Hypothalamus (tissue), 51 donors: ENCODE results near the gene RGS14.
"Not testable (repeated sequence)": the region's sequence is repeated elsewhere in the genome, so short reads cannot be mapped to it uniquely, and the experiment has no call there.

Experiments used
- DNase-seq, 51 donors: peaks; one replicate each; lab custom pipeline; 2025; lab: John Stamatoyannopoulos, UW

RGS14 gene

DNA sequence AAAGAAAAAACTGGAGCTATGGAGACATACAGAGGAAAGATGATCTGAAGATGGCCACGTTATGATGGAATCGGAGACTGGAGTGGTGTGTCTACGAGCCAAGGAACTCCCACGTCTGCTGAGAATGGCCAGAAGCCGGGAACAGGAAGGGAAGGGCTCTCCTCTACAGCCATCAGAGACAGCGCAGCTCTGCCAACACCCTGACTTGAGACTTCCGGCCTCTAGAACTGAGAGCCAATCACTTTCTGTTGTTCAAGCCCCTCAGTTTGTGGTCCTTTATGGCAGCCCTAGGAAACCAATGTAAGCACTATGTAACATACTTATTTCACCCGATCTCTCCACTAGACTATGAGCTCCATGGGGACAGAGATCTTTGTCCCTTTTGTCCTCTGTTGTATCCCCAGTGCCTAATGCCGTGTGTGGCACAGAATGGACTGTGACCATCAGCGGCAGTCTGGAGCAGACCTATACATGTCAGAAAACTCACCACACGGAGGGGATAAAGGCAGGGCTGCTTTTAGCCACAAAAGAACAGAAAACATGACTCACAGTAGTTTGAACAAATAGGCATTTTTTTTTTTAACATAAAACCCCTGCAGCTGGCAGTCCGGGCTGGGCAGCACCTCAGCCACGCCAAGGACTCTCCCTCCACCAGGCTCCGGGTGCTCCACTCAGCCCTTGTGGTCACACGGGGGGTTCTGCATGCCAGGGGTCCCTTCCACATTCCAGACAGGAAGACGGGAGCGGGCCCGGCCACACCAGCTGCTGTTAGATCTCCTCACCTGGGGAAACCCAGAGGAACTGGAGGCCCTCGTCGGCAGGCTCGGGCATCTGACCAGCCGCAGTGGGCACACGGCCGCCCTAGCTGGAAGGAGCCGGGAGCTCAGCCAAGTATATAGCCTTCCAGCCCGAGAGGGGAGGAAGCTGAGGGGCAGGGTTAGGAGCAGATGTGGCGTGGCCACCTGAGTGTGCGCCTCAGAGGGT lies 29.9 kb upstream of the RGS14 start:
- DNase-seq, result no peak

DNA sequence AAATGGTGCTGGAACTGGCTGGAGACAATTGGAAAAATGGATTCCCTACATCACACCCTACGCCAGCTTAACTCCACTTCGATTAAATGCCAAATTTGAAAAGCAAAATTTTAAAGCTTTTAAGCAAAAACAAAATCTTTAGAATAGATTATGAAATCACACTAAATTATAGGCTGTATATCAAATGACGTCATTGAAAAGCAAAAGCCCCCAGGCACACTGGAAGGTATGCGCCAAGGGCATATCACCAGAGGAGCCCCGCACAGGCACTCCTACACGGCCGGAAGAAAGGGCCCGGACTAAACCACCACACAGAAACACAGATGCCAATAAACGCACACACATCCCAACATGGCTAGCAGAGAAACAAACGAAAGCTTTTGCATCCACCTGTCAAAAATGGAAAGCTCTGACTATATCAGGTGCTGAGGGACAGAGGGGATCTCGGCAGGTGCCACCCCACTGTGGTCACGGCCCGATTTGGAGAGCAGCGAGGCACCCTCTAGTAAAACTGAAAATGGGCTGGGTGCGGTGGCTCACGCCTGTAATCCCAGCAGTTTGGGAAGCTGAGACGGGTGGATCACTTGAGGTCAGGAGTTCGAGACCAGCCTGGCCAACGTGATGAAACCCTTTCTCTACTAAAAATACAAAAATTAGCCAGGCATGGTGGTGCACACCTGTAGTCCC lies 29.0 kb upstream of the RGS14 start:
- no peak for DNase-seq

DNA sequence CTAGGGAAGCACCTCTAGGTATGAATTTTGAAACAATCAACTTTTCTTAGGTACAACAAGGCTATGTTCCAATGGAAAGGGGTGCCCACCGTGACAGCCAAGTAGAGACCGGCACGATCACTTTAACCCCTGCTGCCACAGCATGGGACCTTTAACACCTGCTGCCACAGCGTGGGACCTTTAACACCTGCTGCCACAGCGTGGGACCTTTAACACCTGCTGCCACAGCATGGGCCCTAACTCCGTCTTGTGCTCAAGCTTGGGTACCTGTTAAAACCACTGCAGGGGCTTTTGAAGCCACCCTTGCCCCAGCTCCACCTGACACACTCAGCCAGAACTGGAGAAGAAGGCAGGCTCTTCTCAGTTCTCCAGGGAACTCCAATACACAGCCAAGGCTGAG lies 27.8 kb upstream of the RGS14 start:
- DNase-seq, result no peak

DNA sequence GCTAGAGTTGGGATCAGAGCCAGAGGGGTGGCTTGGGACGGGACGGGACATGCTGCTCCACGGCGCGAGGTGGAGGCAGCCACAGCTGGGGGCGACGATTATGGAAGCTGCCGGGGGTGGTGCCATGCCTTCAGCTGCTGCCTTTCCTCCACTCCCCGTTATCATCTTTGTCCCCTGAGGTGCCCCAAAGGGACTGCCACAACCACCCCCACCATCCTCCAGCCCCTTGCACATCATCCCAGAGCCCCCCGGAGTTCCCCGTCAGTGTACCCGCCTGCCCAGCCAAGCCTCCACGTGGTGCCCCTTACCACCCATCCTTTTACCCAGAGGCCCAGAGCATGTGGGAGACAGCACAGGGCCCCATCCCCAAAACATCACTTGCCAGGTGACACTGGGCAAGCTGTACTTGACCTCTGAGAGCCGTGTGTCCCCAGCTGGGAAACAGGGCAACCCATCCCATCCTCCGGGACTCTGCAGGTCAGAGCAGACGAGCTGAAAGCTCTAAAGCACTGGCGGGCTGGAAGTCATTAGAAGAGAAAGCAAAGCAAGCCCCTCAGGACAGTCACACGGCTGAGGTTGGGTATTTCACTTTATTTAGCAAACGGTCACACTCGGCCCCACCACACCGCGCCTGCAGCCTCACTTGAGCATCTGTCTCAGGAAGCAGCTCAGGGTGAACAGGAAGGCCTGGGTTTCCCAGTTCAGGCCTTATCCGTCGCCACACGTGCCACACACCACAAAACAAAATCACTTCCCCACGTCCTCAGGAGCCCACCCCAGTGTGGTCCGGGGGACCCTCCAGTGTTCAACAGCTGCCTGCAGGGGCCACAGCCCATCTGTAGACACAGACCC lies 26.5 kb upstream of the RGS14 start:
- no peak for DNase-seq

DNA sequence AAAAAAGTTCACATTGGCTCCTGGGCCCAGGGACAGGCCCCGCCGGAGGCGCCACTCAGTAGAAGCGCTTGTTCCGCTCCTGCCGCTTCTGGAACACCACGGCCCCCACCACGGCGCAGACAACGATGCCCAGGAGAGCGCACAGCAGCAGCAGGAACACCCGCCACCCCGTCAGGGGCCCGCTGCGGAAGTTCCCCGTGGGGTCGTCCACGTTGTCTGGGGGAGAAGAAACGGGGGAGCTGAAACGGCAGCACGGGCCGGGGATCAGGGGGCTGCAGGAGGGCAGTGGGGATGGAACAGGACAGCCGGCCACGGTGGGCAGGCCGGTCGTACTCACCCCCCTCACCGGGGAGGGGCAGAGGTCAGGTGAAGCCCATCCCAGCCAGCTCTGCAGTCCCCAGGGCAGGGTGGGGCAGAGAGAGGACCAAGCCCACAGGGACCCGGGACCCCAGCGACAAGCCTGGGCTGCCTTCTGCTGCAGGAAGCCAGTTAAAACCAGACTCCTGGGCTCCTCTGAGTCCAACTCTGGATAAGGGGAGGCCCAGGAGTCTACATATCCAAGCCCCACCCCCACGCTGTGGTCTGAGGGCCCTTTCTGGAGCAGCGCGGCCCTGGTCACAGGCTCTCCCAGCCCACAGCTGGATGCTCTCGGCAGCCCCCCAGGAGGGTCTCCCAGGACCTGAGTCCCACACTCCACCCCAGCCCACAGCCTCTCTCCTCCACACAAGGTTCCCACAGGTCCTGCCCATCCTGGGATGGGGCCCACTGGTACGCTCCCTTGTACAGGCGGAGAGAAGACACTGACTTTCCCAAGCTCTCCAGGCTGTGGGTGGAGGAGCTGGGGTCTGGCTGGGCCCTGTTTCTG lies 25.5 kb upstream of the RGS14 start:
- DNase-seq, result no peak

DNA sequence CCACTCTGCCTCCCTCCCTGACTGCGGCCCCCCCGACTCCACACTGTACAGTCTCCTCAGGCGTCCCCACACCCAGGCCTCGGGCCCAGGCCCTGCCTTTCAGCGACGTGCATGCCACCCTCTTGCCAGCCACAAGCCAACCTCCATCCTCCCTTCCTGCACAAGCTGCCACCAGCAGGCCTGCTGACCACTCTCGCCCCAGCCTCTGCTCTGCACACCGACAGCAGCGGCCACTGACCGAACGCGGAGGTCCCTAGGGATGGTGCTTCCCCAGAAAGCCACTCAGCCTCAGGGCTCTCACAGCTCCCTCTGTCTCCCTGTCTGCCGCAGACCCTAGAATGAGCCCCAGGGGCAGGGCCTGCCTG lies 24.8 kb upstream of the RGS14 start:
- no peak for DNase-seq

DNA sequence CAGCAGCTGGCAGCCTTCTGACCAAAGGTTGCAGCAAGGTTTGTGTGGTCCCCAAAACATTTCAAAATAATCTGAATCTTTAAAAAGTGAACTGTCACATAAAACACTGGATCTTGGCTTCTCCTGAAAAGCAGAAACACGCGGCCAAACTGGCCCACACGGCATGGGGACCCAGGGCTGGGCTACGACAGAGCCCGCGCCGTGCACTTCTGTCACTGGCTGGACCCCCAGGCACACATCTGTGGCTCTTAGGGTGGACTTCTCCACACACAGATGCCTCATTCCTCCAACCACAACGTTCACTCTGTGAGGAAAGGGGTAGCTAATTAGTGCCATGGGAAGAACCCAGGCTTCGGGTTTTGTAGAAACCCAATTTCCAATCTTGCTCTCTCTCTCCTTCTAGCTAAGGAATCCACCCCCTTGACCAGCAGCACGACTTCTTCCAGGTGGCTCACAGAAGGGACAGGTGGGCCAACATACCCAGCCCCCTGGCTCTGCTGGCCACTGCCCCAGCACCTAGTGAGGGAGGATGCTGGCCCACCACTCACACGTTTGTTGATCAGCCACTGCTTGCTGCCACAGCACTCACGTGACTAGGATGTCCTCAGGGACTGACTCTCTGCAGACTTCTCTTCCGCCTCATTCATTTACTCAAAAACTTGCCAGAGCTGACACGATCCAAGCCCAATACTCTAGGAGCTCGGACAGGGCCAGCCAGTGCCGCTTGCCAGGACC lies 24.1 kb upstream of the RGS14 start:
- no peak for DNase-seq

DNA sequence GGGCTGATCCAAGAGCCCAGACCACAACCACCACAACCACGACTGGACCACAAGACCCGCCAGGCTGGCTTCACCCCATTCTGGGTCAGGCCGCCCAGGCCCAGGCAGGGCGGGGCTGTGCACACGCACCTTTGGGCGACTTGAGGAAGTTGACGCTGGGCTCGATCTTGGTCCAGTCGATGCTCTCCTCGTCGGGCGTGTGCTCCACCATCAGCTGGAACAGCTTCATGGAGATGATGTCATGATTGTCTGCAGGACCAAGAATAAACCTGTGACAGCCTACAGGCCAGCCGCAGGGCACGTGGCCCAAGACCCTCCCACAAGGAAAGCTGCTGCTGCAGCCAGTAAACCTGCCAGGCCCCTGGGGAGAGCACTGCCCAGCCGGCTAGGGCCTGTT lies 23.6 kb upstream of the RGS14 start:
- no peak for DNase-seq

DNA sequence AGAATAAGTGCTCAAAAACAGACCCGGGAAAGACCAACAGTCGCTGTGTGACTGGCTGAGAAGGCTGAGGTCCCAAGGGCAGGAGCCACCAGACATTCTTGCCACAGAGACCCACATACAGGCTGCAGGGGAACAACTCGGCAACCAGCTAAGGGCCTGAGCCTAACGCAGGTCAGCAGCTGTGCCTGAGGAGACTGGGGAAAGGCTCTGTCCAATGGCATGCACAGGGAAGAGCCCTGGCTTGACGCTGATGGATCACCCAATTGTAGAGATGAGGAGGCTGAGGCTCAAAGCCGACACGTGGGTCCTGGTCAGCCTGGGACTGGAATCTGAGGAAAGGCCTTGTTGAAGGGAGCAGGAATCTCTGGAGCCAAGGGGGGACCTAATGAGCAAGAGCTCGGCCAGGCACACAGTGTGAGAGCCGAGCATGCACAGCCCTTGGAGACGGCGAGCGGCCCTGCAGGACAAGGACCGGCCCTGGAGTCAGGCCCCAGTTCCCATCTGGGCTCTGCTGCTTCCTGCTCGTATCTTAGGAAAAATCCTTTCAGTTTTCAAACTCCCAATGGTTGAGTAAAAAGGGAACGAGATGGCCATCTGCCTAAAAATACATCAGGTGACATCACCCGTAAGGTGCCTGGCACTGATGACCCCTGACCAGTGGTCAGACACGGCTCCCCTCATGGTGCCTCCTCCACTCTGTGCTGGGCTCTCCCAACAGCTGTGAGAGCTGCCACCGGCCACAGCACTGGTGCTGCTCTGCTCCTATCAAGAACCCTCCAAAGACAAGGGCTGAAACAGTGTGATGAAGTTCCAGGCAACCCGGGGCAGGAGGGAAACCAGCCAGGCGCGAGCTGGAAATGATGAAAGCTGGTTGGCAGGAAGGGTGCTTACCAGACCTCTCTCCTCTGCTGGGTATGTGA lies 22.7 kb upstream of the RGS14 start:
- no peak for DNase-seq

DNA sequence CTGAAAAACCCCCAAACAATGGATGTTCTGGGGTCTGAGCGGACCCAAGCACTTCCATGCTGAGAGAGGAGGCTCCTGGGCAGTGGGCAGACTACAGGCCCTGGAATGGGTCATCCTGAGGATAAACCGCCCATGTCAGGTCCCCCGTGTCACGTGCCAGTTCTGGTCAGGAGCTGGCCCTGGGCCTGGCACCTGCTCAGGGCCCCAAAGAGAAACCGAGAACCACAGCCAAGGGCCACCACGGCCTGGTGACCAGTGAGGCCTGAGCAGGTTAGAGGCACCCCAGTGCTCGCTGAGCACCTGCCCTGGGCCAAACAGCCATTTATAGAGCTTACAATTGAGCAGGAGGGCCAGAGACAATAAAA lies 22.0 kb upstream of the RGS14 start:
- DNase-seq, result no peak

DNA sequence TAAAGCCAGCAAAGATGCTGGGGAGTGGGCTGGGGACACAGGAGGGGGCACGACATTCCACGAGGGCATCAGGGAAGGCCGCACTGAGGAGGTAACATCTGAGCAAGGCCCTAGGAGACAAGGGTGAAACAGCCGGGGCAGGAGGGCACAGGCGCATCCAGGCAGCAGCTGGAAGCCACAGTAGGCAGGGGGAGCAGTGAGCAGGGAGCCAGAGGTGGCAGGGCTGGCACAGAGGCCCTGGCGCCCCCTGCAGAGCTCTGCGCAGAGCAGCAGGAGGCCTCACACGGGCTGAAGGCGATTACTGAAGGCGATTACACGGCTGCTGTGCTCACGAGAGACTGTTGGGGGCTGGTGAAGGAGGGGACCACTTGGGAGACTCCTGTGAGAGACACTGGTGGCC lies 21.6 kb upstream of the RGS14 start:
- no peak for DNase-seq

DNA sequence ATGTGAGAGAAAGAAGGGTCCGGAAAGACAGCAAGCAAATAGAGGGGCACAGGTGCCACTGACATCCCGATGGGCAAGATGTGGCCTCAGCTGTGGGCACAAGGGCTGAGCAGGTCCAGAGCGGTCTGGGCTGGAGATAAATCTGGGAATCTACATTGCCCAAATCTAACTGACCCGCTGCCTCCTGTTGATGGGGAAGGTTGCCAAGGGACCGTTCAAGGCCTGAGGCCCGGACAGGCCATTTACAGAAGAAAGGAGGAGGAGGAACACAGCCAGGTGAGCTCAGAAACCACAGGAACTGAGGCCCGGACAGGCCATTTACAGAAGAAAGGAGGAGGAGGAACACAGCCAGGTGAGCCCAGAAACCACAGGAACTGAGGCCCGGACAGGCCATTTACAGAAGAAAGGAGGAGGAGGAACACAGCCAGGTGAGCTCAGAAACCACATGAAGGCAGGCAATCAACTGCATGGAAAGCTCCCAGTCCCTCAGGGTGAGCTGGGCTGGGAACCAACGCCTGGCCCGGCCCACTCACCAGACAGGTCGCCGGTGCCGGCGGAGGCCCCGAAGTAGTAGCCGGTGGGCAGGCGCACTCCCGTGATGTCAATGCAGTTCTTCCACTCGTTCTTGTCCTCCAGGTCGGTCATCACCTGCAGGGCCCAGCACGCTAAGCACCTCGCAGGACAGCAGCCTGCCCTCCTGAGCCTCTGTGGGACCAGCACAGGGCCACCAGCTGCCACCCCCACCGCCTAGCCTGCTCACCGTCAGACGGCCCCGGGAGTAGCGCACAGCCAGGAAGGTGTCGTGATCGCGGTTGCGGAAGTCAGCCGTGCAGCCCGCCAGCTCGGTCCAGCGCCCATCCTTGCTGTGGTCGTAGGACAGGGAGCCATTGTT lies 20.9 kb upstream of the RGS14 start:
- DNase-seq, result no peak

DNA sequence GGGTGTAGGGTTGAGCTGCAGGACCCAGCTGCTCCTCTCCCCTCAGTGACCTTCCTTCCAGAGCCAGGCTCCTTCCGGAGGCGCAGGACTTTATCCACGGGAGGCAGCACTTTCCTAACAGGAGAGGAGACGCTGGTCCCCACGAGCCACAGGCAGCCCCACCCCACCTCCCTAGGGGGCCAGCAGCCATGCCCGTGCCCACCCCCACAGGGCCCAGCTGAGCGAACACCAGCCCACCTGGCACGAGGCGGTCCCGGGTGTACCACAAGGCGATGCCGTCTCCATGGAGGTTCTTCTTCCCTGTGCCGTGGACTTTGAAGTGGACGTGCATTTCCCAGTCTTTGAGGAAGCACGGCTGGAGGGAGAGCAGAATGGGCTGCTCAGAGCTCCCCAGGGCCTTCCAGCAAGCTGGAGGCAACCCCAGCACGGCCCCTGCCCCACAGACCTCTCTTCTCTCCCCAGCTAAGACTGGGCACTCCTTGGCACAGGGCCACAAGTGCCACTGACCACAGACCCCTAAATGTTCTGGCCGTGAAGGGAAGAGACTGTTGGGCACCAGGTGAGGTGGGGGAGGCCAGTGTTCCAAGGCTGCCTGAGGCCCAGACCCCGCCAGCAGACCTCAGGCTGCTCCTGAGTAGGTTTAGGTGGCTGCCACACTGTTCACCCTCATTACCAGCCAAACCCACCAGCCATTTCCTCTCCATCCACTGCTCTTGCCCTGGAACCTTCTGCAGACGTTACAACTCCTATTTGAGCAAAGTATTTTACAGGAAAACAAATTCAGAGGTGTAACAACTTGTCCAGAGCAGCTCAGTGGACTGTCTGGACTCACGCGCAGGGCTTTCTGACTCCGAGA lies 19.2 kb upstream of the RGS14 start:
- no peak for DNase-seq

DNA sequence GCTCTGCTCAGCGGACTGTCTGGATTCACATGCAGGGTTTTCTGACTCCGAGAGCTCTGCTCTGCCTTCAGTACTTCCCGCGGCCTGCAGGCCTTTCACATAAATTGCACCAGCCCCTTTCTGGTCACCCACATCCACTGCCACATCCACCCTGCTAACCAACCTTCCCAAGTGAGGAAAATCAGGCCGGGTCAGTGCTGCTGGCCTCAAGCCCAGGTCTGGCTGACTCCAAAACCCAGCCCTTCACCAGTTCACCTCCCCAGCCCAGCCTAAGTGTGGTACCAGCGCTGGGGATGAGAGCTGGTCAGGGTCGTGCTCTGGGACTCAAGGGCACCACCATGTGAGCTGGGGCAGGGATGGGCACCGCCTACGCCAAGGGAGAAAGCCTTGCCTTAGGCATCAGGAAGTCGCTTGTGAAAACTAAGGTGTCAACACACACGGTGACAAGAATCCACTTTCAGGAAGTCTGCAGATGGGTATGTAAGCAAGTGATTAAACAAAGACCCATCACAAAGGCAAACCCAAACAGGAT lies 18.6 kb upstream of the RGS14 start:
- no peak for DNase-seq

DNA sequence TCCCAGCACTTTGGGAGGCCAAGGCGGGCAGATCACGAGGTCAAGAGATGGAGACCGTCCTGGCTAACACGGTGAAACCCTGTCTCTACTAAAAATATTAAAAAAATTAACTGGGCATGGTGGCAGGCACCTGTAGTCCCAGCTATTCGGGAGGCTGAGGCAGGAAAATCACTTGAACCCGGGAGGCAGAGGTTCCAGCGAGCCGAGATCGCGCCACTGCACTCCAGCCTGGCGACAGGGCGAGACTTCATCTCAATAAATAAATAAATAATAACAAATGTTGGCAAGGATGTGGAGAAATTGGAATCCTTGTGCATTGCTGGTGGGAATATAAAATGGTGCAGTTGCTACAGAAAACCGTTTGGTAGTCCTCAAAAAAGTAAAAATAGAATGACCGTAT lies 14.7 kb upstream of the RGS14 start:
- DNase-seq, result not testable (repeated sequence)

DNA sequence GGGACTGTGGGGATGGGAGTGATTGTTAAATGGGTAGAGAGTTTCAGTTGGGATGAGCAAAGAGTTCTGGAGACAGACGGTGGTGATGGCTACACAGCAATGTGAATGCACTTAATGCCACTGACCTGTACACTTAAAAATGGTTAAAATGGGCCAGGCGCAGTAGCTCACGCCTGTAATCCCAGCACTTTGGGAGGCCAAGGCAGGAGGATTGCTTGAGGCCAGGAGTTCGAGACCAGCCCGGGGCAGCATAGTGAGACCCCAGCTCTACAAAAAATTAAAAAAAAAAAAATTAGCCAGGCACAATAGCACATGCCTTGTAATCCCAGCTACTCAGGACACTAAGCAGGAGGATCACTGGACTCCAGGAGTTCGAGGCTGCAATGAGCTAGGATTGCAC lies 13.9 kb upstream of the RGS14 start:
- DNase-seq, result no peak
